ENCODE results near the gene OR2A5. TPM values are rescaled to one million over a fixed set of nuclear protein-coding genes. Genes with fewer than 3 reads are reported as not detected.

OR2A5 gene
- polyA plus RNA-seq (2011; rRNA removed) (not detected in 2 replicates), polyA plus RNA-seq (2017; fragmentation: RNase III; extraction: RNeasy Plus Mini Kit Qiagen cat#74134 plus additional on column Dnase treatment) (not detected in 3 replicates), polyA minus RNA-seq (2011; rRNA and poly(A)+ RNA removed) (not detected in 2 replicates)
- polyA plus RNA-seq (2012; cell fraction: cytosol; rRNA removed): not detected in 2 replicates
- polyA plus RNA-seq (2012; cell fraction: nucleus; rRNA removed): not detected in 2 replicates

- DNase-seq (ENCODE audit: low read depth in 1 of 2, low spot score in 1 of 2) (no peak), FAIRE-seq (no peak), ATAC-seq (no peak)
- no peak within 1 kb of the TSS for H3K4me3 ChIP-seq
- no peak within 1 kb of the TSS for H3K27ac ChIP-seq
- POLR2A ChIA-PET: no interaction called here
- H3K4me2 ChIP-seq: no peak within 1 kb of the TSS
- no peaks in the 10 kb centered on the region for H3K4me1 ChIP-seq
- H3K9me3 ChIP-seq: no peaks in the 10 kb centered on the region; the same call in 2 of the 3 replicates
- CTCF ChIA-PET: interaction anchor here (0.6 kb wide), 1 partner anchor 1567 kb away, joined by 3 read pairs; no protein-coding TSS in a partner anchor
- TF ChIP-seq MAZ (IDR thresholded peaks at IDR 0.05; ENCODE audit: borderline replicate concordance, low read depth, low read length): no peak
- no peak for TF ChIP-seq POLR2A (IDR thresholded peaks at IDR 0.05; ENCODE audit: low read length)
- TF ChIP-seq JUN (IDR thresholded peaks at IDR 0.05): no peak
- no peak for TF ChIP-seq ZSCAN20 (CRISPR knock-in tag; IDR thresholded peaks at IDR 0.05)
- TF ChIP-seq CEBPB (IDR thresholded peaks at IDR 0.05): no peak
- no peak for TF ChIP-seq EHMT2 (IDR thresholded peaks at IDR 0.05; ENCODE audit: low read depth)
- 14% methylated on average over 1 of the region's 1 CpG for WGBS (ENCODE audit: missing lambda C conversion rate)
Observed at GRCh38 chr7:144048648-144049047, at the start of gene OR2A5. TSS of gene OR2A5 (plus strand) at chr7:144048948. CDS start at chr7:144050402, 1,454 bp downstream.

GRCh38 chr7:144000020-144000419 is 48.7 kb upstream of the OR2A5 start, which contains the start of gene OR6B1:
TSS of gene OR6B1 (plus strand) at chr7:144000320. CDS start at chr7:144003997, 3,677 bp downstream.
- ChIA-PET CTCF (interaction anchor here (1.6 kb wide), 1 partner anchor 98 kb away, joined by 4 read pairs; the partner anchor contains the start of gene TCAF1), POLR2A (no interaction called here)
- no peak for DNase-seq (ENCODE audit: low read depth in 1 of 2, low spot score in 1 of 2)
- FAIRE-seq: no peak
- Histone ChIP-seq H3K9me3 (no peaks in the 10 kb centered on the region), H3K4me1 (no peaks in the 10 kb centered on the region), H3K4me2 (no peak within 1 kb of the TSS), H3K27ac (no peak within 1 kb of the TSS), H3K4me3 (no peak within 1 kb of the TSS)
- 15% methylated on average over 4 of the region's 4 CpGs for WGBS (ENCODE audit: missing lambda C conversion rate)
- ATAC-seq: no peak
- TF ChIP-seq CBX8 (IDR thresholded peaks at IDR 0.05) (no peak), ESRRA (IDR thresholded peaks at IDR 0.05; ENCODE audit: borderline replicate concordance, low read length) (no peak), ATOH8 (CRISPR knock-in tag; IDR thresholded peaks at IDR 0.05; ENCODE audit: low read depth) (no peak), MAFK (IDR thresholded peaks at IDR 0.05; ENCODE audit: partially characterized antibody) (no peak), JUN (IDR thresholded peaks at IDR 0.05) (no peak), NR3C1 (IDR thresholded peaks at IDR 0.05) (no peak), JUNB (IDR thresholded peaks at IDR 0.05) (no peak), NPAS2 (CRISPR knock-in tag; IDR thresholded peaks at IDR 0.05; ENCODE audit: borderline replicate concordance) (no peak)

GRCh38 chr7:144001543-144001942 is 47.2 kb upstream of the OR2A5 start:
- Histone ChIP-seq H3K4me2 (no peak overlapping the region), H3K27ac (no peak overlapping the region), H3K4me1 (no peaks in the 10 kb centered on the region), H3K4me3 (no peak overlapping the region), H3K9me3 (no peaks in the 10 kb centered on the region)
- ATAC-seq (no peak), DNase-seq (ENCODE audit: low read depth in 1 of 2, low spot score in 1 of 2) (no peak), FAIRE-seq (no peak)
- TF ChIP-seq MAFK (IDR thresholded peaks at IDR 0.05; ENCODE audit: partially characterized antibody) (no peak), MYC (IDR thresholded peaks at IDR 0.05; ENCODE audit: borderline replicate concordance, low read length) (no peak), JUNB (IDR thresholded peaks at IDR 0.05) (no peak)
- ChIA-PET CTCF (interaction anchor here (1.4 to 1.7 kb wide), 2 partner anchors 11 to 99 kb away, joined by 5 read pairs; partner anchors contain the start of gene TCAF1), POLR2A (no interaction called here)
- WGBS (ENCODE audit: missing lambda C conversion rate): 25% methylated on average over 3 of the region's 3 CpGs

- H3K4me3 ChIP-seq: no peak overlapping the region
- FAIRE-seq (no peak), DNase-seq (ENCODE audit: low read depth in 1 of 2, low spot score in 1 of 2) (no peak), ATAC-seq (no peak)
- 22% methylated on average over 5 of the region's 5 CpGs for WGBS (ENCODE audit: missing lambda C conversion rate)
- peaks cover 13% of the 10 kb centered on the region; the same call in 2 of the 3 replicates for H3K9me3 ChIP-seq
- ChIA-PET POLR2A (no interaction called here), CTCF (no interaction called here)
- no peaks in the 10 kb centered on the region for H3K4me1 ChIP-seq
- no peak for TF ChIP-seq HDAC2 (IDR thresholded peaks at IDR 0.05)
- no peak for TF ChIP-seq NFE2L2 (conservative IDR thresholded peaks at IDR 0.05; ENCODE audit: low read length)
- TF ChIP-seq RAD21 (conservative IDR thresholded peaks at IDR 0.05 in 1 of 2, IDR thresholded peaks at IDR 0.05 in 1 of 2): no peak
- TF ChIP-seq NPAS2 (CRISPR knock-in tag; IDR thresholded peaks at IDR 0.05; ENCODE audit: borderline replicate concordance): no peak
- TF ChIP-seq KDM1A (IDR thresholded peaks at IDR 0.05; ENCODE audit: low read depth): no peak
- no peak for TF ChIP-seq ZC3H11A (IDR thresholded peaks at IDR 0.05)
- no peak overlapping the region for H3K27ac ChIP-seq
- no peak overlapping the region for H3K4me2 ChIP-seq
Observed at GRCh38 chr7:144004703-144005102, 44.0 kb upstream of the OR2A5 start.

All from A549 (cell line).